ENCODE measurements around the gene DBX1. TPM values are rescaled to one million over a fixed set of nuclear protein-coding genes. Genes with fewer than 3 reads are reported as not detected.

The DBX1 gene
- total and polyA plus RNA-seq, 2 of the 13 experiments (the other 11 are each of a cell fraction or from before 2014, with no cell fraction given): not detected

- H3K9ac ChIP-seq (ENCODE audit: insufficient read depth, low read depth, low read length): no peak overlapping the region
- H3K9me3 ChIP-seq (ENCODE audit: low read length): no peaks in the 10 kb centered on the region
- in situ Hi-C loops (cut with HindIII; ENCODE audit: extremely low pct_ligation_motif_present, low pct_unique_long_range_greater_than_20kb): loop anchor here (5.0 kb wide), 1 partner anchor 175 kb away; no protein-coding TSS in a partner anchor
- WGBS (ENCODE audit: low lambda C conversion rate): 97% methylated on average over 6 of the region's 15 CpGs
- H3K36me3 ChIP-seq (replicated peaks in 1 of 2; ENCODE audit: control insufficient read depth in 1 of 2, insufficient read depth in 2 of 2, low read length in 2 of 2): peaks cover 30 to 85% of the 10 kb centered on the region in 2 experiments
- no peak overlapping the region for H2AFZ ChIP-seq (ENCODE audit: low read length)
- H3K79me2 ChIP-seq (ENCODE audit: insufficient read depth, low read length): no peaks in the 10 kb centered on the region
- no peaks in the 10 kb centered on the region for H3K27me3 ChIP-seq (ENCODE audit: control insufficient read depth in 1 of 2, insufficient read depth in 2 of 2, low read length in 2 of 2)
- ATAC-seq: no peak; the same call in 2 of the 3 replicates
- no peak for TF ChIP-seq SIN3A (IDR thresholded peaks at IDR 0.05; ENCODE audit: borderline replicate concordance, low read depth, low read length)
- TF ChIP-seq ARID4A (CRISPR knock-in tag; IDR thresholded peaks at IDR 0.05; ENCODE audit: borderline replicate concordance): 0 out of 2 replicates have a peak, but pooled peaks have one; percentile 17
- H3K4me1 ChIP-seq (ENCODE audit: insufficient read depth, low read length): no peaks in the 10 kb centered on the region
- intact Hi-C loops (cut with micrococcal nuclease; ENCODE audit: unreplicated experiment): loop anchor here (5.0 kb wide), 1 partner anchor 75 kb away; no protein-coding TSS in a partner anchor
- H4K20me1 ChIP-seq (ENCODE audit: insufficient read depth, low read length): no peaks in the 10 kb centered on the region
- CTCF ChIA-PET (ENCODE audit: low intra/inter-chr PET ratio, low total read pairs): interaction anchor here (1.2 kb wide), 1 partner anchor 161 kb away, joined by 3 read pairs; no protein-coding TSS in a partner anchor
- BruUV-seq (replicated peaks): no TSS peak
- POLR2A ChIA-PET: no interaction called here
- H3K4me2 ChIP-seq (ENCODE audit: low read depth, low read length): no peak overlapping the region
- DNase-seq (ENCODE audit: low spot score): no peak
- no peak for FAIRE-seq
- no peak overlapping the region for H3K27ac ChIP-seq (ENCODE audit: extremely low read length, insufficient read depth, low read length)
- no peak overlapping the region for H3K4me3 ChIP-seq (replicated peaks in 1 of 3; ENCODE audit: insufficient read depth in 1 of 3, low read depth in 2 of 3, low read length in 3 of 3)
Measured at GRCh38 chr11:20112291-20113148, 47.8 kb downstream of the DBX1 start.

All from HepG2 (cell line).